Left lung (tissue), 10 donors: ENCODE results near the gene SERTAD2. TPM values are rescaled to one million over a fixed set of nuclear protein-coding genes. Genes with fewer than 3 reads are reported as not detected.
A peak's percentile ranks its signal among the peaks of the same experiment; 100 is the strongest.

Experiments
- ATAC-seq: fragments of 200-7000 bp; cut with Tn5 transposase; one replicate; pipeline ENCODE4 v1.9.1; 2020; ENCODE audit warnings: moderate library complexity
- DNase-seq, 4 donors: peaks; one replicate each; pipeline ENCODE4 v3.0.0-alpha.2; 2013 to 2020
- H3K27ac ChIP-seq, 2 donors: fragments of 200-600 bp; sonication (generic) in 1 of 2; one replicate each; pipeline versions ENCODE4 v1.5.0 to v1.8.0; 2020 to 2021
- H3K27me3 ChIP-seq, 2 donors: fragments of 200-600 bp; sonication (generic) in 1 of 2; one replicate each; pipeline versions ENCODE4 v1.5.0 to v1.8.0; 2020 to 2021
- H3K36me3 ChIP-seq, 2 donors: fragments of 200-600 bp; sonication (generic) in 1 of 2; one replicate each; pipeline versions ENCODE4 v1.5.0 to v1.8.0; 2020 to 2021
- H3K4me1 ChIP-seq, 2 donors: fragments of 200-600 bp; one replicate each; pipeline ENCODE4 v1.8.0; 2021
- H3K4me3 ChIP-seq, 2 donors: fragments of 200-600 bp; sonication (generic) in 1 of 2; one replicate each; pipeline versions ENCODE4 v1.5.0 to v1.8.0; 2020 to 2021; ENCODE audit warnings: mild to moderate bottlenecking in 1 of 2
- H3K9me3 ChIP-seq, 2 donors: fragments of 200-600 bp; sonication (generic) in 1 of 2; one replicate each; pipeline versions ENCODE4 v1.5.0 to v1.8.0; 2020 to 2021
- intact Hi-C, 2 donors: fragments of 100-400 bp; cut with DNase I; formaldehyde crosslinking; loops; one replicate each; pipeline versions ENCODE4 v1.11.2 to v1.14.2; 2022
- polyA plus RNA-seq, 6 donors: library from polyadenylated mRNA; unstranded; fragments of 120-200 nt; gene quantifications; one replicate each; pipeline ENCODE4 v1.2.1, GENCODE V29; 2013; ENCODE audit not compliant: insufficient read length in 6 of 6
- total RNA-seq, 2 donors: library from RNA; stranded (reverse); fragmentation: NEBNext Ultra II Directional; extraction: Animal tissue kit (Norgen Biotek cat#: 25700); gene quantifications; one replicate each; pipeline ENCODE4 v1.2.1, GENCODE V29; 2021
- TF ChIP-seq, protein P1 (sequence below), 2 donors: fragments of 200-600 bp; sonication (generic) in 1 of 2; IDR thresholded peaks; one replicate each; pipeline versions ENCODE4 v1.5.0 to v1.8.0; 2021; ENCODE audit warnings: antibody characterized with exemption in 2 of 2
- donor health status: DM: no; HTN: yes; CAD: no.
- donor health status: DM: no; HTN: no; CAD: no.

SERTAD2 gene
- total and polyA plus RNA-seq, 8 donors: 17.9 to 28.0 (median 26.4) TPM

GRCh38 chr2:64606479-64607363 is 47.0 kb downstream of the SERTAD2 start:
- intact Hi-C loops: no loop called here
- Histone ChIP-seq H3K27ac (no peak overlapping the region), H3K4me1 (peaks cover 0 to 25% of the 10 kb centered on the region in 2 donors), H3K27me3 (no peaks in the 10 kb centered on the region), H3K9me3 (no peaks in the 10 kb centered on the region), H3K4me3 (no peak overlapping the region), H3K36me3 (no peaks in the 10 kb centered on the region)
- TF ChIP-seq, protein P1, sequence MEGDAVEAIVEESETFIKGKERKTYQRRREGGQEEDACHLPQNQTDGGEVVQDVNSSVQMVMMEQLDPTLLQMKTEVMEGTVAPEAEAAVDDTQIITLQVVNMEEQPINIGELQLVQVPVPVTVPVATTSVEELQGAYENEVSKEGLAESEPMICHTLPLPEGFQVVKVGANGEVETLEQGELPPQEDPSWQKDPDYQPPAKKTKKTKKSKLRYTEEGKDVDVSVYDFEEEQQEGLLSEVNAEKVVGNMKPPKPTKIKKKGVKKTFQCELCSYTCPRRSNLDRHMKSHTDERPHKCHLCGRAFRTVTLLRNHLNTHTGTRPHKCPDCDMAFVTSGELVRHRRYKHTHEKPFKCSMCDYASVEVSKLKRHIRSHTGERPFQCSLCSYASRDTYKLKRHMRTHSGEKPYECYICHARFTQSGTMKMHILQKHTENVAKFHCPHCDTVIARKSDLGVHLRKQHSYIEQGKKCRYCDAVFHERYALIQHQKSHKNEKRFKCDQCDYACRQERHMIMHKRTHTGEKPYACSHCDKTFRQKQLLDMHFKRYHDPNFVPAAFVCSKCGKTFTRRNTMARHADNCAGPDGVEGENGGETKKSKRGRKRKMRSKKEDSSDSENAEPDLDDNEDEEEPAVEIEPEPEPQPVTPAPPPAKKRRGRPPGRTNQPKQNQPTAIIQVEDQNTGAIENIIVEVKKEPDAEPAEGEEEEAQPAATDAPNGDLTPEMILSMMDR (IDR thresholded peaks at IDR 0.05): no peak
- ATAC-seq: peak; percentile 74
- peak in 3 of 4 donors; percentile 84 to 92 (median 91) for DNase-seq

DNA sequence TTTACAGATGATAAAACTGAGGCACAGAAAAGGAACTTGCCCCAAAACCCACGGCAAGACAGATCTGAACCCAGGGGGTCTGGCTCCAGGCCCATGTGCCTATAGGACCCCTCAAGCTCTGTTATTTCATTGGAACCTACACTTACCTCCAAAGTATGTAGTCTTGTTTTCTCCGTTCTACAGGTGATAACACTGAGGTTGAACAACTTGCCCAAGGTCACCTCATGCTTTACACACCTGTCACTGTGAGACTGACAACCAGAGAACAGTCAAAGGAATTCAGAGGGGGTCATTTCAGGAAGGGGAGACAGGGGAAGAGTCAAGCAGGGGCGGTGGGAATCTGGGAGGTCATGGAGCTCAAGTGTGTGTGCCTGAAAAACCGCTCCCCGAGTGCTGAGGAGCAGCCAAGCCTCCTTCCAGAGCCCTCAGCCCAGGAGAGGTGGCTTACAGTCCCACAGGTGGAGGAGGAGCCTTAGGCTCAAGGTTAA is 47.7 kb downstream of the SERTAD2 start:
- no peak for DNase-seq

GRCh38 chr2:64605026-64605471 is 48.7 kb downstream of the SERTAD2 start:
- no peak overlapping the region for H3K27ac ChIP-seq
- DNase-seq: peak in 1 of 4 donors; percentile 35
- intact Hi-C loops: no loop called here

More for the DNA sequence above, 47.7 kb downstream of the SERTAD2 start:
- Histone ChIP-seq H3K36me3 (no peaks in the 10 kb centered on the region), H3K4me1 (peaks cover 0 to 25% of the 10 kb centered on the region in 2 donors), H3K4me3 (no peak overlapping the region), H3K27me3 (no peaks in the 10 kb centered on the region), H3K9me3 (no peaks in the 10 kb centered on the region), H3K27ac (no peak overlapping the region)
- TF ChIP-seq, protein P1 (IDR thresholded peaks at IDR 0.05): no peak
- ATAC-seq: peak; percentile 48
- intact Hi-C loops: no loop called here

DNA sequence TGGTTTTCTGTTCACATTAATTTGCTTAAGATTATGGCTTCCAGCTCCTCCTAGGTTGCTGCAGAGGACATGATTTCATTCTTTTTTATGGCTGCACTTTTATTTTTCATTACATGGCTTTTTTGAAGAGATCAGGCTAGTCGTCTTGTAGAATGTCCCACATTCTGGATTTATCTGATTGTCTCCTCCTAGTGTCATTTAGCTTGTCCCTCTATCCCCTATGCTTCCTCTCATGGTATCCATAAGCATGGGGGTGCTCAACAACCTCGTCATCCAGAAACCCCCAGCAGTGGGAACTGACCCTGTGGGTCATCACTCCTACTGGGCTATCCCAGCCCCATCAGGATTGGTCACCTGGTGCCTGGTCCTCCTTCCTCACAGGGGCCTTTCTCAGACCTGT is 49.6 kb downstream of the SERTAD2 start:
- no peak overlapping the region for H3K27ac ChIP-seq
- H3K4me3 ChIP-seq: no peak overlapping the region
- H3K36me3 ChIP-seq: no peaks in the 10 kb centered on the region
- DNase-seq: no peak
- ATAC-seq: no peak
- H3K9me3 ChIP-seq: no peaks in the 10 kb centered on the region
- H3K4me1 ChIP-seq: peaks cover 0 to 25% of the 10 kb centered on the region in 2 donors
- intact Hi-C loops: no loop called here
- TF ChIP-seq, protein P1 (IDR thresholded peaks at IDR 0.05): no peak
- no peaks in the 10 kb centered on the region for H3K27me3 ChIP-seq

More at GRCh38 chr2:64605026-64605471, 48.7 kb downstream of the SERTAD2 start:
- no peaks in the 10 kb centered on the region for H3K36me3 ChIP-seq
- ATAC-seq: peak; percentile 7
- no peaks in the 10 kb centered on the region for H3K9me3 ChIP-seq
- no peak overlapping the region for H3K4me3 ChIP-seq
- TF ChIP-seq, protein P1 (IDR thresholded peaks at IDR 0.05): no peak
- no peaks in the 10 kb centered on the region for H3K27me3 ChIP-seq
- H3K4me1 ChIP-seq: peaks cover 0 to 25% of the 10 kb centered on the region in 2 donors

GRCh38 chr2:64602436-64602835 is 51.3 kb downstream of the SERTAD2 start:
- no peaks in the 10 kb centered on the region for H3K27me3 ChIP-seq
- TF ChIP-seq, protein P1 (IDR thresholded peaks at IDR 0.05): no peak
- intact Hi-C loops: no loop called here
- H3K4me3 ChIP-seq: no peak overlapping the region
- no peak for ATAC-seq
- H3K9me3 ChIP-seq: no peaks in the 10 kb centered on the region
- no peak overlapping the region for H3K27ac ChIP-seq
- no peaks in the 10 kb centered on the region for H3K36me3 ChIP-seq
- DNase-seq: no peak
- H3K4me1 ChIP-seq: peaks cover 0 to 9% of the 10 kb centered on the region in 2 donors
